Measurements from ENCODE around the gene WDR31.
"Not testable (repeated sequence)": the region's sequence is repeated elsewhere in the genome, so short reads cannot be mapped to it uniquely, and the experiment has no call there.

The WDR31 gene

DNA sequence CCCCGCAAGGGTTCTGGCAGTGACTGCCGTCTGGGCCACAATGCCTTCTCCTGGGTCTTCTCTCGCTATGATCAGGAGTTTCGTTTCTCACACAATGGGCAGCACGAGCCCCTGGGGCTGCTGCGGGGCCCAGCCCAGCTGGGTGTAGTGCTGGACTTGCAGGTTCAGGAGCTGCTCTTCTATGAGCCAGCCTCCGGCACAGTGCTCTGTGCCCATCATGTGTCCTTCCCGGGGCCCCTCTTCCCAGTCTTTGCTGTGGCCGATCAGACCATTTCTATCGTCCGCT lies 29.7 kb upstream of the WDR31 start:
- TF ChIP-seq, protein P1, sequence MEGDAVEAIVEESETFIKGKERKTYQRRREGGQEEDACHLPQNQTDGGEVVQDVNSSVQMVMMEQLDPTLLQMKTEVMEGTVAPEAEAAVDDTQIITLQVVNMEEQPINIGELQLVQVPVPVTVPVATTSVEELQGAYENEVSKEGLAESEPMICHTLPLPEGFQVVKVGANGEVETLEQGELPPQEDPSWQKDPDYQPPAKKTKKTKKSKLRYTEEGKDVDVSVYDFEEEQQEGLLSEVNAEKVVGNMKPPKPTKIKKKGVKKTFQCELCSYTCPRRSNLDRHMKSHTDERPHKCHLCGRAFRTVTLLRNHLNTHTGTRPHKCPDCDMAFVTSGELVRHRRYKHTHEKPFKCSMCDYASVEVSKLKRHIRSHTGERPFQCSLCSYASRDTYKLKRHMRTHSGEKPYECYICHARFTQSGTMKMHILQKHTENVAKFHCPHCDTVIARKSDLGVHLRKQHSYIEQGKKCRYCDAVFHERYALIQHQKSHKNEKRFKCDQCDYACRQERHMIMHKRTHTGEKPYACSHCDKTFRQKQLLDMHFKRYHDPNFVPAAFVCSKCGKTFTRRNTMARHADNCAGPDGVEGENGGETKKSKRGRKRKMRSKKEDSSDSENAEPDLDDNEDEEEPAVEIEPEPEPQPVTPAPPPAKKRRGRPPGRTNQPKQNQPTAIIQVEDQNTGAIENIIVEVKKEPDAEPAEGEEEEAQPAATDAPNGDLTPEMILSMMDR (IDR thresholded peaks at IDR 0.05) = no peak
- Mint-ChIP-seq H3K27me3 (ENCODE audit: low read depth, poor library complexity) (no peaks in the 10 kb centered on the region), H3K4me3 (no peak overlapping the region), H3K9me3 (no peaks in the 10 kb centered on the region), H3K4me1 (peaks cover 9% of the 10 kb centered on the region), H3K36me3 (ENCODE audit: low read depth) (peaks cover 7% of the 10 kb centered on the region), H3K27ac (no peak overlapping the region)
- no peak for DNase-seq

GRCh38 chr9:113368982-113369854 lies 29.1 kb upstream of the WDR31 start:
- no peak overlapping the region for H3K4me3 Mint-ChIP-seq
- no peak for DNase-seq
- TF ChIP-seq, protein P1 (IDR thresholded peaks at IDR 0.05) = no peak
- H3K27me3 Mint-ChIP-seq (ENCODE audit: low read depth, poor library complexity) = no peaks in the 10 kb centered on the region
- peaks cover 9% of the 10 kb centered on the region for H3K4me1 Mint-ChIP-seq
- H3K27ac Mint-ChIP-seq = no peak overlapping the region
- H3K9me3 Mint-ChIP-seq = no peaks in the 10 kb centered on the region
- peaks cover under 1% of the 10 kb centered on the region for H3K36me3 Mint-ChIP-seq (ENCODE audit: low read depth)

- no peaks in the 10 kb centered on the region for H3K36me3 Mint-ChIP-seq (ENCODE audit: low read depth)
- peaks cover under 1% of the 10 kb centered on the region for H3K27me3 Mint-ChIP-seq (ENCODE audit: low read depth, poor library complexity)
- peaks cover 9% of the 10 kb centered on the region for H3K4me1 Mint-ChIP-seq
- no peak for DNase-seq
- no peaks in the 10 kb centered on the region for H3K9me3 Mint-ChIP-seq
- H3K4me3 Mint-ChIP-seq = no peak overlapping the region
- TF ChIP-seq, protein P1 (IDR thresholded peaks at IDR 0.05) = no peak
- H3K27ac Mint-ChIP-seq = no peak overlapping the region
Measured at GRCh38 chr9:113368348-113368981, 28.4 kb upstream of the WDR31 start.

DNA sequence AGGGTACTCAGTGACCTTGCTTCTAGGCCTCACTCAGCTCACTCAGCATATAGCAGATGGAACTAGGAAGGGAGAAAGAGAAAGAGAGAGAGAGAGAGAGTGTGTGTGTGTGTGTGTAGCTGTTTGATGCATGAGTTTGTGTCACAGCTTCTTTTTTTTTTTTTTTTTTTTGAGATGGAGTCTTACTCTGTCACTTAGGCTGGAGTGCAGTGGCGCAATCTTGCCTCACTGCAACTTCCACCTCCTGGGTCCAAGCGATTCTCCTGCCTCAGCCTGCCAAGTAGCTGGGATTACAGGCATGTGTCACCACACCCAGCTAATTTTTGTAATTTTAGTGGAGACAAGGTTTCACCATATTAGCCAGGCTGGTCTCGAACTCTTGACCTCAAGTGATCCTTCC lies 25.6 kb upstream of the WDR31 start:
- Mint-ChIP-seq H3K4me1 (peaks cover 18% of the 10 kb centered on the region), H3K27me3 (ENCODE audit: low read depth, poor library complexity) (peaks cover 15% of the 10 kb centered on the region)
- H3K36me3 Mint-ChIP-seq (ENCODE audit: low read depth); DNase-seq; H3K9me3 Mint-ChIP-seq; H3K4me3 Mint-ChIP-seq; H3K27ac Mint-ChIP-seq: not testable (repeated sequence)

DNA sequence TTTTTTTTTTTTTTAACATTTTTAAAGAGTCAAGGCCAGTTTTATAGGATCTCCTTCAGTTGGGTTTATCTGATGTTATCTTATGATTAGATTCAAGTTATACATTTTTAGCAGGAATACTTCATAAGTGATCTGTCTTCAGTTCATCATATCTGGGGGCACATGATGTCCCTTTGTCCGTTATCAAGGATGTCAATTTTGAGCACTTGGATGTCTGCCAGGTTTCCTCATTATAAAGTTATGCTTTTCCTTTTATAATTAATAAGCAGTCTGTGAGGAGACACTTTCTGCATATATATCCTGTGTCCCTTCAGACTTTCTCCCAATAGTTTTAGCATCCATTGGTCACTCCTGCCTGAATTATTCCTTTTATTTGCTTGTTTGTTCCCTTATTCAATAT lies 24.9 kb upstream of the WDR31 start:
- no peak overlapping the region for H3K27ac Mint-ChIP-seq
- peaks cover 22% of the 10 kb centered on the region for H3K27me3 Mint-ChIP-seq (ENCODE audit: low read depth, poor library complexity)
- H3K9me3 Mint-ChIP-seq = no peaks in the 10 kb centered on the region
- no peak overlapping the region for H3K4me3 Mint-ChIP-seq
- H3K36me3 Mint-ChIP-seq (ENCODE audit: low read depth) = no peaks in the 10 kb centered on the region
- peaks cover 18% of the 10 kb centered on the region for H3K4me1 Mint-ChIP-seq
- no peak for DNase-seq
- TF ChIP-seq, protein P1 (IDR thresholded peaks at IDR 0.05) = no peak

- DNase-seq = no peak
- Mint-ChIP-seq H3K4me1 (peaks cover 18% of the 10 kb centered on the region), H3K27ac (no peak overlapping the region), H3K9me3 (no peaks in the 10 kb centered on the region), H3K36me3 (ENCODE audit: low read depth) (no peaks in the 10 kb centered on the region), H3K27me3 (ENCODE audit: low read depth, poor library complexity) (peaks cover 32% of the 10 kb centered on the region), H3K4me3 (no peak overlapping the region)
- TF ChIP-seq, protein P1 (IDR thresholded peaks at IDR 0.05) = no peak
Measured at GRCh38 chr9:113363336-113363735, 23.3 kb upstream of the WDR31 start.

Measured in nephron progenitor cell (in vitro differentiated cells).